Epithelial cell of esophagus (primary cell): ENCODE results near the gene PXN.
"Not testable (repeated sequence)": the region's sequence is repeated elsewhere in the genome, so short reads cannot be mapped to it uniquely, and the experiment has no call there.

Experiments used
- DNase-seq: peaks from one replicate; pipeline ENCODE4 v3.0.0; 2010; ENCODE audit warnings: low read depth
- H3K4me3 ChIP-seq: 2 replicates; pipeline ENCODE4 v1.5.1; 2011; ENCODE audit warnings: mild to moderate bottlenecking, low read length, control low read depth
- CTCF ChIP-seq: IDR thresholded peaks from 2 replicates; pipeline ENCODE4 v1.5.1; 2011; ENCODE audit warnings: low read depth, mild to moderate bottlenecking, low read length, control low read depth, inconsistent platforms; ENCODE audit not compliant: insufficient read depth; ENCODE audit errors: missing control alignments

The PXN gene

GRCh38 chr12:120197542-120197887 lies 68.0 kb downstream of the PXN start:
- no peak overlapping the region for H3K4me3 ChIP-seq
- no peak for TF ChIP-seq CTCF
- DNase-seq: no peak

DNA sequence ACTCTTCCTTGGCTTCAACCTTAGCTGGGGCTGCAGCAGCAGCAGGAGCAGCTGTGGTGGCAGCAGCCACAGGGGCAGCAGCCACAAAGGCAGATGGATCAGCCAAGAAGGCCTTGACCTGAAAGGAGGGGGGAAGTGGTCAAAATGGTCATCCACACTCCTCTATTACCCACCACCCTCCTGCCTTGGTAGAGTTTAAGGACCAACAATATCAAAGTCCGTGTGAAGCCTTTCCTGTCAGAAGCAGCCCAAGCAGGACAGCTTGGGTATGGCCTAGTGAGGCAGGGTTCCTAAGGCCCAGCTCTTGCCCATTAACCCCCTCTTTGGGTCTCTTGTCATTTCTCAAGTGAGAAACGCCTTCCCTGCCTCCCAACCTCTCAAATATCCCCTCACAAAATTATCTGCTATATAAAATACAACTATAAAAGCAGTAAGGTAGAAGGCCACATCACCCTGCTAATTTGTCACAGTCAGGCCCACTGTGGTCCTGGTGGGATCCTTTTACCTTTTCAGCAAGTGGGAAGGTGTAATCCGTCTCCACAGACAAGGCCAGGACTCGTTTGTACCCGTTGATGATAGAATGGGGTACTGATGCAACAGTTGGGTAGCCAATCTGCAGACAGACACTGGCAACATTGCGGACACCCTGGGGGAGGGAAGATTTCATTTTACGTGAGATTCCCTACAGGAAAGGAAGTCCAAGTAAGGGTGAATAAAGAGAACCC lies 68.6 kb downstream of the PXN start:
- not testable (repeated sequence) for H3K4me3 ChIP-seq

DNA sequence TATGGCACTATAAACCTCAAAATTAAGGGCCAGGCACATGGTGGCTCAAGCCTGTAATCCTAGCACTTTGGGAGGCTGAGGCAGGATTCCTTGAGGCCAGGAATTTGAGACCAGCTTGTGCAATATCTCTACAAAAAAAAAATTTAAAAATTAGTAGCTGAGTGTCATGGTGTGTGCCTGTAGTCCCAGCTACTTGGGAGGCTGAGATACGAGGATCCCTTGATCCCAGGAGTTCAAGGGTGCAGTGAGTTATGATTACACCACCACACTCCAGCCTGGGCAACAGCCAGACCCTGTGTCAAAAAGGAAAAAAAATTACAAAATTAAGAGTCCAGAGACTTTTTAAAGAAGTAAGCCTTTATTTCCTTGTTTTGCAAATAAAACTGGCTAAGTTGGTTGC lies 69.2 kb downstream of the PXN start:
- DNase-seq: no peak
- no peak overlapping the region for H3K4me3 ChIP-seq
- TF ChIP-seq CTCF: no peak

More for the DNA sequence above, 68.6 kb downstream of the PXN start:
- DNase-seq: not testable (repeated sequence)

DNA sequence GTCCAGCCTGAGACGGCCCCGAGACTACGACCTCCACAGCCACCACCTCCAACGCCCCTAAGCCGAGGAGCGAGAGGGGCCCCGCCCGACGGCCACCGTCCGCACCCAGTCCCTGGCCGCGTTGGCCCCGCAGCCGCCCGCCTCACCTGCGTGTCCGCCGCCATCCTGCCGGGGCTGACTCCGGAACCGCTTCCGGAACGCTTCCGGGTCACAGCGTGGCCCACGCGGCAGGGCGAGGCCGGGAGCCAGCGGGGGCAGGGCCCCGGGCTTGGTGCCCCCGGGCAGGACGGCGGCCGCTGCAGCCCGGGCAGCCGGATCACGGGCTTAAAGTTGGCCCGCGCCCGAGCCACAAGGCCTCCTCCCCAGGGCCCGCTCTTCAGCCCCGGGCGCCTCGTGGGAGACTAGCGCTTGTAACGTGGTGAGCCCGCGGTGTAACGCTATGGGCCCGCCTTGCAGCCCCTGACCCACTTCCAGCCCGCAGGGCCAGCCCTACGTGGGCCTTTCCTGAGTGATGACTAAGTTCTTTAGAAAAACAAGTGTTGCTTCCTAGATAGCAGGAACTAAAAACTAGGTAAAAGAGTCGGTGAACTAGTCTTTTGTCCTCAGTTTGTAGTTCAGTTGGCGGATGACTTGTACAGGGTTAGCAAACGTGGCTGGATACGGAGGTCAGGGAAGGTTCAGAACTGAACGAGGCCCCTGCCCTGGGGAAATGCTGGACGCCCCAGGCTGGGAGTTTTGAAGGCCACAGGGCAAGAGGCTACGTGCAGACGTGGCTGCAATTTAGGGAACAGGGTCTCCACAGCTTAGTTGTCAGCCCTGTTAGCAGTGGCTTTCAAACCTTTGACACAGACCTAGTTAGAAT lies 70.8 kb downstream of the PXN start, which contains the start of gene GCN1:
Gene GCN1, minus strand, starts transcription at position 182 of the 862 bp plus-strand sequence. Its CDS starts 18 bp downstream, at position 164.
- peak within 1 kb of the TSS; percentile 79 for H3K4me3 ChIP-seq
- peak; percentile 82 for DNase-seq
- TF ChIP-seq CTCF: no peak

DNA sequence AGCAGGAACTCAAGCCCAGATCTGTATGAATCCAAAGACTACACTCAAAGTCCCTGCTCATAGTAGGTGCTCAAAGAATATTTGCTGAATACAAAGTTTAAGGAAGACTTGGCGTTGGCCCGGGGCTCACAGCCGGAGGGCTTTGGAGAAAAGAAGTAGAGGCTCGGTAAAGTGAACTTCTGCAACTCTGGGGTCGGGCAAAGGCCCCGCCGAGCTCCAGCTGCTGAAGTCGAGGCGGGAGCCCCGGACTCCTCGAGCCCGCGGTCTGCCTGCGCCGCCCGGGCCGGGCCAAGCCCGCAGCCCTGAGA lies 71.3 kb downstream of the PXN start:
- TF ChIP-seq CTCF: no peak
- DNase-seq: no peak
- H3K4me3 ChIP-seq: peak overlapping the region; percentile 79

- peak overlapping the region; percentile 79 for H3K4me3 ChIP-seq
- not testable (repeated sequence) for DNase-seq
These were observed 72.2 kb downstream of the PXN start for GRCh38 chr12:120193286-120193685.

GRCh38 chr12:120190985-120191480 lies 74.5 kb downstream of the PXN start:
- DNase-seq: no peak

More at GRCh38 chr12:120190985-120191480, 74.5 kb downstream of the PXN start:
- no peak overlapping the region for H3K4me3 ChIP-seq
- no peak for TF ChIP-seq CTCF
